Kidney (tissue), 14 donors: Measurements from ENCODE around the gene MYO1C. TPM values are rescaled to one million over a fixed set of nuclear protein-coding genes. Genes with fewer than 3 reads are reported as not detected.

Source experiments
- DNase-seq, 5 donors: peaks; one replicate each; pipeline ENCODE4 v3.0.0-alpha.2; 2013 to 2020
- FAIRE-seq: peaks from 2 replicates; lab custom pipeline; 2012; peaks lifted over from hg19 to GRCh38; lab: Jason Lieb, UNC
- H3K27ac ChIP-seq, 2 donors: one replicate each; pipeline ENCODE4 v1.7.0; 2013; ENCODE audit warnings: low read depth in 2 of 2, low read length in 2 of 2, inconsistent platforms in 1 of 2
- H3K27me3 ChIP-seq: one replicate; pipeline ENCODE4 v1.7.1; 2013; ENCODE audit warnings: low read length, inconsistent platforms; ENCODE audit not compliant: control insufficient read depth, insufficient read depth
- H3K36me3 ChIP-seq, 3 donors: one replicate each; pipeline versions ENCODE4 v1.7.0 to v1.7.1; 2013; ENCODE audit warnings: low read length in 3 of 3, control low read depth in 1 of 3, inconsistent platforms in 1 of 3; ENCODE audit not compliant: insufficient read depth in 3 of 3, control insufficient read depth in 2 of 3
- H3K4me1 ChIP-seq, 3 donors: one replicate each; pipeline versions ENCODE4 v1.7.0 to v1.7.1; 2013; ENCODE audit warnings: low read length in 3 of 3, inconsistent platforms in 1 of 3, low read depth in 1 of 3; ENCODE audit not compliant: control insufficient read depth in 2 of 3, insufficient read depth in 2 of 3
- H3K4me3 ChIP-seq, 3 donors: one replicate each; pipeline versions ENCODE4 v1.7.0 to v1.8.1; 2013; ENCODE audit warnings: low read length in 3 of 3, control low read depth in 1 of 3, inconsistent platforms in 1 of 3
- H3K9ac ChIP-seq, 3 donors: one replicate each; pipeline versions ENCODE4 v1.7.0 to v1.7.1; 2013; ENCODE audit warnings: low read length in 3 of 3, control low read depth in 1 of 3, inconsistent platforms in 1 of 3
- H3K9me3 ChIP-seq, 3 donors: one replicate each; pipeline versions ENCODE4 v1.7.0 to v1.7.1; 2013; ENCODE audit warnings: low read length in 3 of 3, control low read depth in 1 of 3, inconsistent platforms in 1 of 3; ENCODE audit not compliant: control insufficient read depth in 2 of 3, insufficient read depth in 1 of 3
- CTCF ChIP-seq: IDR thresholded peaks from 3 replicates; pipeline ENCODE4 v1.5.1; 2012; ENCODE audit warnings: mild to moderate bottlenecking, moderate library complexity, borderline replicate concordance; ENCODE audit not compliant: insufficient read depth; ENCODE audit errors: extremely low read depth
- intact Hi-C: fragments of 100-400 bp; cut with DNase I; formaldehyde crosslinking; loops from one replicate; pipeline ENCODE4 v1.11.1; 2022
- polyA plus RNA-seq: library from polyadenylated mRNA; stranded (reverse); fragments of 350-450 nt; fragmentation: Illumina TruSeq; extraction: RNeasy Lipid Tissue Mini Kit (QIAGEN cat#74804); gene quantifications from one replicate; pipeline ENCODE4 v1.2.3, GENCODE V29; 2014; ENCODE audit warnings: low read depth, low replicate concordance; ENCODE audit not compliant: insufficient read depth
- total RNA-seq: library from RNA; stranded (reverse); fragmentation: NEBNext Ultra II Directional; extraction: Animal tissue kit (Norgen Biotek cat#: 25700); gene quantifications from one replicate; pipeline ENCODE4 v1.2.1, GENCODE V29; 2021
- donor health status: control.
- donor health status: control.
- donor health status: control.
- donor health status: control.
- donor health status: control.
- donor health status: DM: yes; HTN: yes; CAD: no.
- donor health status: Normal renal cell carcinoma (clear cell type).

MYO1C gene
- total and polyA plus RNA-seq, 2 donors from 2014 or later = 62.7 to 225 TPM

- Histone ChIP-seq H3K9ac (no peak overlapping the region), H3K36me3 (peaks cover 0 to 32% (median 14%) of the 10 kb centered on the region in 3 donors), H3K27ac (no peak overlapping the region), H3K9me3 (no peaks in the 10 kb centered on the region), H3K4me1 (no peaks in the 10 kb centered on the region), H3K4me3 (no peak overlapping the region), H3K27me3 (no peaks in the 10 kb centered on the region)
- intact Hi-C loops = no loop called here
- DNase-seq (no peak), FAIRE-seq (no peak)
- TF ChIP-seq CTCF = no peak
Measured at GRCh38 chr17:1471490-1471889, 21.0 kb downstream of the MYO1C start.

- DNase-seq = no peak
- no peak overlapping the region for H3K27ac ChIP-seq
- FAIRE-seq = no peak
Measured at GRCh38 chr17:1470755-1471462, 21.6 kb downstream of the MYO1C start.

GRCh38 chr17:1470071-1470754 lies 22.3 kb downstream of the MYO1C start:
- H3K27me3 ChIP-seq = no peaks in the 10 kb centered on the region
- TF ChIP-seq CTCF = no peak
- no peaks in the 10 kb centered on the region for H3K4me1 ChIP-seq
- intact Hi-C loops = no loop called here
- no peak overlapping the region for H3K27ac ChIP-seq
- DNase-seq (no peak), FAIRE-seq (no peak)
- H3K4me3 ChIP-seq = no peak overlapping the region
- H3K9ac ChIP-seq = no peak overlapping the region
- H3K9me3 ChIP-seq = no peaks in the 10 kb centered on the region
- peaks cover 0 to 29% (median 14%) of the 10 kb centered on the region in 3 donors for H3K36me3 ChIP-seq

More at GRCh38 chr17:1470755-1471462, 21.6 kb downstream of the MYO1C start:
- H3K27me3 ChIP-seq = no peaks in the 10 kb centered on the region
- no peak overlapping the region for H3K4me3 ChIP-seq
- no peak for TF ChIP-seq CTCF
- peaks cover 0 to 32% (median 14%) of the 10 kb centered on the region in 3 donors for H3K36me3 ChIP-seq
- no peaks in the 10 kb centered on the region for H3K9me3 ChIP-seq
- H3K4me1 ChIP-seq = no peaks in the 10 kb centered on the region
- no peak overlapping the region for H3K9ac ChIP-seq
- intact Hi-C loops = no loop called here
